HG02870 (cell line): ENCODE results near the gene LRP3.
"Not testable (repeated sequence)": the region's sequence is repeated elsewhere in the genome, so short reads cannot be mapped to it uniquely, and the experiment has no call there.

Source experiments
- ATAC-seq: cut with Tn5 transposase; IDR thresholded peaks from one replicate; pipeline ENCODE4 v1.9.1; 2021; ENCODE audit warnings: mild to moderate bottlenecking, moderate library complexity; ENCODE audit not compliant: unreplicated experiment

Gene LRP3, protein sequence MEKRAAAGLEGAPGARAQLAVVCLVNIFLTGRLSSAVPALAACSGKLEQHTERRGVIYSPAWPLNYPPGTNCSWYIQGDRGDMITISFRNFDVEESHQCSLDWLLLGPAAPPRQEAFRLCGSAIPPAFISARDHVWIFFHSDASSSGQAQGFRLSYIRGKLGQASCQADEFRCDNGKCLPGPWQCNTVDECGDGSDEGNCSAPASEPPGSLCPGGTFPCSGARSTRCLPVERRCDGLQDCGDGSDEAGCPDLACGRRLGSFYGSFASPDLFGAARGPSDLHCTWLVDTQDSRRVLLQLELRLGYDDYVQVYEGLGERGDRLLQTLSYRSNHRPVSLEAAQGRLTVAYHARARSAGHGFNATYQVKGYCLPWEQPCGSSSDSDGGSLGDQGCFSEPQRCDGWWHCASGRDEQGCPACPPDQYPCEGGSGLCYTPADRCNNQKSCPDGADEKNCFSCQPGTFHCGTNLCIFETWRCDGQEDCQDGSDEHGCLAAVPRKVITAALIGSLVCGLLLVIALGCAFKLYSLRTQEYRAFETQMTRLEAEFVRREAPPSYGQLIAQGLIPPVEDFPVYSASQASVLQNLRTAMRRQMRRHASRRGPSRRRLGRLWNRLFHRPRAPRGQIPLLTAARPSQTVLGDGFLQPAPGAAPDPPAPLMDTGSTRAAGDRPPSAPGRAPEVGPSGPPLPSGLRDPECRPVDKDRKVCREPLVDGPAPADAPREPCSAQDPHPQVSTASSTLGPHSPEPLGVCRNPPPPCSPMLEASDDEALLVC

GRCh38 chr19:33193865-33194362 lies at the start of gene LRP3:
Gene LRP3 (plus strand): TSS chr19:33194330. CDS start chr19:33194786, 456 bp downstream.
- no peak for ATAC-seq

DNA sequence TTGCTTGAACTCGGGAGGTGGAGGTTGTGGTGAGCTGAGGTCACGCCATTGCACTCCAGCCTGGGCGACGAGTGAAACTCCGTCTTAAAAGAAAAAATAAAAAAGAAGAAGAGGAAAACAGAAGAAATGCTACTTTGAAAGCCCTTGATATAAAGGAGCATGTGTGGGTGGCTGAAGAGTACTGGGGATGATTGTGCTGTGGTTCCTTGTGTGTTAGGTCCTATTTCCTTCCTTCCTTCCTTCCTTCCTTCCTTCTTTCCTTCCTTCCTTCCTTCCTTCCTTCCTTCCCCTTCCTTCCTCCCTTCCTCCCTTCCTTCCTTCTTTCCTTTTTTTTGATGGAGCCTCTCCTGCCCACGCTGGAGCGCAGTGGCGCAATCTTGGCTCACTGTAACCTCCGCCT lies 47.9 kb upstream of the LRP3 start:
- no peak for ATAC-seq

DNA sequence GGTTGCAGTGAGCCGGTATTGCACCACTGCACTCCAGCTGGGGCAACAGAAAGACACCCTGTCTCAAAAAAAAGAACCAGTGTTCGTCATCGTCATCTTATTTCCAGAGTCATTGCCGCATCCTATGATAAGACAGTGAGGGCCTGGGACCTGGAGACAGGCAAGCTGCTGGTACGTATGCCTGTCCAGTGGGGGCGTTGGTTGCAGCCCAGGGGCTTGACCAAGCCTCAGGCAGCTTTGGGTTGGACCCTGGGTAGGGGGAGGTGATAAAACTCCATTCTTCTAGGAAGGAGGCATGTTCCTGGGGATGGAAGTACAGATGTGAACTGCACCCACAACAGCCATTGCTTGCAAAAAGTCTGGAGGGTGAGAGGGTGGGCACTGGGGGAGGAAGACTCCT lies 46.6 kb upstream of the LRP3 start:
- ATAC-seq = no peak

GRCh38 chr19:33150852-33151518 lies 43.1 kb upstream of the LRP3 start:
- ATAC-seq = no peak

GRCh38 chr19:33152176-33152575 lies 42.0 kb upstream of the LRP3 start:
- no peak for ATAC-seq

GRCh38 chr19:33152625-33153024 lies 41.5 kb upstream of the LRP3 start:
- not testable (repeated sequence) for ATAC-seq

- not testable (repeated sequence) for ATAC-seq
Measured at GRCh38 chr19:33154313-33154712, 39.8 kb upstream of the LRP3 start.

- no peak for ATAC-seq
Measured at GRCh38 chr19:33156334-33156733, 37.8 kb upstream of the LRP3 start.

- ATAC-seq = no peak
Measured at GRCh38 chr19:33157906-33158305, 36.2 kb upstream of the LRP3 start.

DNA sequence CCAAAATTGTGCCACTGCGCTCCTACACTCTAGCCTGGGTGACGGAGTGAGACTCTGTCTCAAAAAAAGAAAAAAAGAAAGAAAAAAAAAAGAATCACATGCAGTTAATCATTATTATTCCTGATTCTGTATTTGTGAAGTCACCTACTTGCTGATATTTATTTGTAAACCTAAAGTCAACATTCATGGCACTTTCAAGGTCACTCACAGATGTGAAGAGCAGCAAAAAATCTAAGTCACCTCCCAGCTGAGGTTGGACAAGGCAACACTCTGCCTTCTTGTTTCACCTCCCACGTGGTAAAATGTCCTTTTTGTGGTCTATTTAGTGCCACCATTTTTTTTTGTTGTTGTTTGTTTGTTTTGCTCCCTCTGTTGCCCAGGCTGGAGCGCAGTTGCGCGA lies 35.8 kb upstream of the LRP3 start:
- ATAC-seq = no peak

- ATAC-seq = no peak
Measured at GRCh38 chr19:33159149-33159548, 35.0 kb upstream of the LRP3 start.

DNA sequence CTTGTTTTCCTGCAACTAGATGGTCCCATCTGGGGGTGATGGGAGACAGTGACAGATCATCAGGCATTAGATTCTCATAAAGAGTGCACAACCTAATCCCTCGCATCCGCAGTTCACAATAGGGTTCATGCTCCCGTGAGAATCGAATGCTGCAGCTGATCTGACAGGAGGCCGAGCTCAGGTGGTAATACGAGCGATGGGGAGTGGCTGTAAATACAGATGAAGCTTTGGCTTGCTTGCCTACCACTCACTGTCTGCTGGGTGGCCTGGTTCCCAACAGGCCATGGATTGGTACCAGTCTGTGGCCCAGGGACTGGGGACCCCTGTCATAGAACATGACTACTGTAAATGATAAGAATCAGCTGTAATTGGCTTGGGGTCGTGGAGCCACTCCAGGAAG lies 34.2 kb upstream of the LRP3 start:
- no peak for ATAC-seq

DNA sequence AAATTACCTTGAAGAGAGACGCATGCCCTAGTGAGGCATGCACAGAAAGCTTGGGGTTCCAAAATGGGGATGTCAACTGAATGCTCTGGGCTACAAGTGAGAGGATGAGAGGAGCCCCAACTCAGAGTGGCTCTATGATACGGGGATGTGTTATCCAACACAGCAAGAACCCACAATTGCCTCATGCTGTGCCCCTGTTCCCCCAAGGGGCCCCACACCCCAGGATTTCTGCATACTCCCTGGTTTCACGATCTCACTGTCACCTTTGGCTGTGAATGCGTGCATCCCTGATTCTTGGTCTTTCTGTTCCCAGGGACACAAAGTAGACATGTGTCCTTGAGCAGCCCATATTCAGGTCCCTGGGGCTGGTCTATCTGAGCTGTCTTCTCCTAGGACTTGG lies 32.9 kb upstream of the LRP3 start:
- no peak for ATAC-seq

GRCh38 chr19:33163481-33163880 lies 30.6 kb upstream of the LRP3 start:
- ATAC-seq = no peak

GRCh38 chr19:33166037-33166436 lies 28.1 kb upstream of the LRP3 start:
- ATAC-seq = not testable (repeated sequence)

- no peak for ATAC-seq
Measured at GRCh38 chr19:33167438-33167837, 26.7 kb upstream of the LRP3 start.

DNA sequence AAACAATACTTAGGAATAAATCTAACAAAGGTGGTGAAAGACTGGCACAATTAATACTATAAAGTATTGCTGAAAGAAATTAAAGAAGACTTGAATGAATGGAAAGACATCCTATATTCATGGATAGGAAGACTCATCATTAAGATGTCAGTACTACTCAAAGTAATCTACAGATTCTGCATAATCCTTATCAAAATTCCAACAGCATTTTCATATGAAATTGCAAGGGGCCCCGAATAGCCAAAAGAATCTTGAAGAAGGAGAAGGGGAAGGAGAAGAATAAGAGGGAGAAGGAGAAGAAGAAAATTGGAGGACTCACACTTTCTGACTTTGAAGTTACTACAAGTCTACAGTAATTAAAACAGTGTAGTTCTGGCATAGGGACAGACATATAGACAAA lies 25.6 kb upstream of the LRP3 start:
- no peak for ATAC-seq

GRCh38 chr19:33171222-33171795 lies 22.8 kb upstream of the LRP3 start:
- ATAC-seq = no peak

DNA sequence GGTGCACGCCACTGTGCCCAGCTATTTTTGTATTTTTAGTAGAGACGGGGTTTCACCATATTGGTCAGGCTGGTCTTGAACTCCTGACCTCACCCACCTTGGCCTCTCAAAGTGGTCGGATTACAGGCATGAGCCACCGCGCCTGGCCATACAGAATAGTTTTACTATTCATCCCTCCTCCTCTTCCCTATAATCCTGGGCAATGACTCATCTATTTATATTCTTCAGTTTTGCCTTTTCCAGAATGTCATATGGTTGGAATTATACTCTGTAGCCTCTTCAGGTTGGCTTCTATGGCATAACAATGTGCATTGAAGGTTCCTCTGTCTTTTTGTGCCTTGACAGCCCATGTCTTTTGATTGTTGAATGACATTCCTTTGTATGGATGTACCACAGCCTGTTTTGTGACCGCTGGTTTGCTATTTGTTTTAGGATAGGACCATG lies 22.2 kb upstream of the LRP3 start:
- no peak for ATAC-seq

DNA sequence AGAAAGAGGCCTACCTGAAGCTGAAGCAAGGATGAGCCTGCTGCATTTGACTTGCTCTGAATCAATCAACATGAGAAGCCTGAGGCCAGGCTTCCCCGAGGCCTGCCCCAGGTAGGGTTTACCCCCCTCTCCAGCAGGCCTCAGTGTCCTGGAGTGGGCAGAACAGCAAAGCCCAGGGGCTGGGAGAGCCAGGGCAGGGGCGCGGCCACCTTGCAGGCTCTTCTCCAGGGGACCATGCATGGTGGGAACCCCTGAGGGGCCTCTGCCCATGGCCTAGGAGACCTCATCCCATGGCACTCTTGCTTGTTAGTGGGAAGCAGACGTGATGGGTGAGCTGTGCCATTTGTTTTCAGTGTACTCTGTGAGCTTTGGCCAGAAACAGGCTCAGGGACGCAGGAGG lies 19.9 kb upstream of the LRP3 start:
- ATAC-seq = no peak

DNA sequence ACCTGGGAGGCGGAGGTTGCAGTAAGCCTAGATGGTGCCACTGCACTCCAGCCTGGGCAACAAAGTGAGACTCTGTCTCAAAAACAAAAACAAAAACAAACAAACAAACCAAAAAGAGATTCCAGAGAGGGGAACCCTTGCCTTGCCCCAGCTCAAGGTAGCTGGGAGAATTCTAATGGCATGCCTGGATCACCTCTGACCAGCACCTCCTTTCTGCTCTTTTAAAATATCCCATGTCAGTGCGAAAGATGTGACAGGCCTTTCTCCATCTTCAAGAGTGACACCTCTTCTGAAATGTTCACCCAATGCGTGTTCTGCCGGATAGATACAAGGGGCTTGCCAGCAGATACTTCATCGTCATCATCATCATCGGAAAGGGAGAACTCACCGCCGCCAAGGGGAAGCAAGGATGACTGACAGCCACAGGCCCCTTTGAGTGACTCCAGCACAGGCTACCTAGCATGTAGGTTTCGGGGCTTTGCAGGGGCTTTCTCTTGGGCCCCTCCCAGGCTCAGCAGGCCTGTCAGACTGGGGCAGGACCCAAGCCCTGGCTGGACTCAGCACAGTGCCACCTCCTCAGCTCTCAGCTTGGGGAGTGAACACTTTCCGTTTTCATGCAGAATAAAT lies 18.9 kb upstream of the LRP3 start:
- no peak for ATAC-seq
